ENCODE data around the gene LINGO3.

Gene LINGO3

DNA sequence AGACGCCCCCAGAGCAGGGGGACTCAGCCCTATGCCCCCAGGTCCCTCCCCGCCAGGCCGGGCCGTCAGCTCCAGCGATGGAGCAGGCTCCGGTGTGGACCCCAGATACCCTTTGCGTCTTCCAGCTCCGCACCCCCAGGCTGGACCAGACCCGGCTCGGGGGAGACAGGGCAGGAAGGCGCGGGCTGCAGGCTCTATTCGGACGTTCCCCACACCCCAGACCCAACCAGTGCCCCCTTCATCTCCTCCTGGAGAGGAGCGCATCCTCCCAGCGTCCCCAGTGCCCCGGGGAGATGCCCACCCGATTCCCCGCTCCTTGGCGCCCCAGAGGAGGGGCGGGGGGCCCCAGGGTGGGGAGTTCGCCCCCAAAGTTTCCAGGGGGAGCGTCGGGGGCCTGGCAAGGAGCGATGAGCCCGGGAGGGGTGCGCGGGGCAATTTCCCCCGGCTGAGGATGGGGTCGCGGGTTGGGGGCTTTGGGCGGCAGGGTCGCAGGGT, 389 bp downstream of the LINGO3 start:
- no peak for DNase-seq (ENCODE audit: low spot score)

DNA sequence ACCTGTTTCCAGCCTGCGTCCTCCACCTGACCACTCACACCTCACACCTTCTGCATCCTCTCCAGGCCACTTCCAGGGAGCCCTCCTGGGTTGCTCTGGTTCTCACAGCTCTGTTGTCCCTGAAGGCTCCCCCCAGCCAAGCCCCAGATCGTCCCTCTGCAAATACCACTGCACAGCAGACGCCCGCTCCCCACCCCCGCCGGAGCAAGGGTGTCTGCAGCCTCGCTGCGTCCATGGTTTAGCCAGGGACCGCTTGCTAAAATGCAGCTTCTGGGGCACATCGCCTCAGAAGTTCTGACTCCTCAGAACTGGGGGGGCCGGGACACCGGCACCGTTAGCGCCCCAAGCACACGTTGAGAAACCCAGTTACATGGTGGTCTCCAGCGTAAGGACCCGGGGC, 983 bp downstream of the LINGO3 start:
- DNase-seq (ENCODE audit: low spot score): no peak

DNA sequence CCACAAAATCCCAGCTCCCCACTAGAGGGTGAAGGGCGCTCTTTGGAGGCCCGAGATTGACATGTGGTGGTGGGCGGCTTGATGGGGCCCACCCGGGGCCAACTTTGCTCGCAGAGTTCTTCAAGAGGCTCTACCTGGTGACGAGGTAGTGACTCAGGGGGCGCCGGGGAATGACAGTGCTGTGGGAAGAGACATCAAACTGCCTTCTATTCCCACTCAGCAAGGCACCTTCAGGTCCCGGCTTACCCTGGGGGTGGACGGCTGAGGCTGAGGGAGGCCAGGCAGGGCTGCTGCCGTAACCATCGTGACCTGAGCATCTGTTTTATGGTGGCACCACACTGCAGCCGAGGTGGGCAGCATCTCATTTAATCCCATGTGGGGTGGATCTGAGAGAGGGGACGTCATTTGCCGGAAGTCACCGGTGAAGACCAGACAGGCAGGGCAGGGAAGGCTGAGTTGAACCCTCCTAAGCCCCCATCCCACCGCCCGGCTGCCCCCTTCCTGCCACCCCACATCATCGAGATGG, 1.6 kb downstream of the LINGO3 start:
- DNase-seq (ENCODE audit: low spot score): no peak

DNA sequence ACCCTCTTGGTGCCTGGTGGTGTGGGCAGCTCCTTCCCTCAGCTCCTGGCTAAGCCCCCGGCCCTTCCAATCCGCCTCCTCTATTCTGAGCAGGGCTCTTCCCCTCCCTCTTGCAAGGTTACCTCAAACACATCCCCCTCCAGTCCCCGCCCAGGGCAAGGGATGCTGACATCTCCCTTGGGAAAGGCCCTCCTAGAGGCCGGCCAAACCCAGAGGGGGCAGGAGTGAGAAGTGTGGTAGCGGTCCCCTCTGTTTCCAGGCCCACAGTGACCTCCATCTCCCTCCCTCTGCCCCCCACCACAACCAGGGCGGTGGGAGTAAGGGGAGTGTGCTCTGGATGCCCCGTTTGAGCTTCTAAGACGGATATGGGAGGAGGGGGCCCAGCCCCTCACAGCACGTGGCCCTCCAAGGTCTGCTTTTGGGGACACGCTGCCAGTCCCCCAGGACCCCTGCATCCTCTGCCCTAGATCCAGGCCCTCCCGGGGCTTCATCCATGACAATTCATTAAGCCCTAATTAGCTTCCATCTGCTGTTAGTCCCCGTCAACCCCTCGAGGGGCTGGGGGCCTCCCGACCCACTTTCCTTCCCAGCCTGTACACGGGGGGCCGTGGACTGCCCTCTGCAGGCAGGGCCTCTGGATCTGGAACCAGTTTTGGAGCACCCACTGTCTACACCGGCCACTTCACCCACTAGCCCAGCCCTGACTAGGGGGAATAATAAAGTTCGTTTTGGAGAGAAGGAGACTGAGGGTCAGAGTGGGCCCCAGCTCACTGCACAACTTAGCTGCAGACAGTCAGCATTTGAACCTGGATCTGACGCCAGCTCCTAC, 2.3 kb downstream of the LINGO3 start:
- no peak for DNase-seq (ENCODE audit: low spot score)

DNA sequence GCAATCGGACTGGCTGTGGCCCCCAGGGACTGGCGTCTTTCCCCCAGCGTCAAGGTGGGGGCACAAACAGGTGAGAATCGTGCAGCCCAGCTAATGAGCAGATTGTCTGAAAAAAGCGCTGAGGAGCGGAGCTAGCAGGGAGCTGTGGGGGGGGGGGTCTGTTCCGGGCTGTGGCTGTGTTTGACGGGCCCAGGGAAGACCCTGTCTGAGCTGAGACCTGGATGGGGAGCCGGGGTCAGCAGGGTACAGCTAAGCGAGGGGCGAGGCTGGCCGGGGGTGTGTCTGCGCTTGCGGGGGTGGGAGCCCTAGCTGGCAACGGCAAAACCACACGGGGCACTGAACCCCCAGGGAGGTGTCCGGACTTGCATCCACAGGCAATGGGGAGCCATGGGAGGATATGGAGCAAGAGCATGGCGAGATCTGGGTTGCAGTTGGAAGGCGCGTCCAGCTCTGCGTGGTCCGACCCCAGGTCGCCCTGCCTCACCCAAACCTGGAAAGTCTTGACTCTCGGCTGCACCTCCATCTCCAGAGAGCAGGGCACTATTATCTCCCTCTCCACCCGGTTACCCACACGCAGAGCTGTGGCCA, 4.6 kb downstream of the LINGO3 start:
- DNase-seq (ENCODE audit: low spot score): no peak

DNA sequence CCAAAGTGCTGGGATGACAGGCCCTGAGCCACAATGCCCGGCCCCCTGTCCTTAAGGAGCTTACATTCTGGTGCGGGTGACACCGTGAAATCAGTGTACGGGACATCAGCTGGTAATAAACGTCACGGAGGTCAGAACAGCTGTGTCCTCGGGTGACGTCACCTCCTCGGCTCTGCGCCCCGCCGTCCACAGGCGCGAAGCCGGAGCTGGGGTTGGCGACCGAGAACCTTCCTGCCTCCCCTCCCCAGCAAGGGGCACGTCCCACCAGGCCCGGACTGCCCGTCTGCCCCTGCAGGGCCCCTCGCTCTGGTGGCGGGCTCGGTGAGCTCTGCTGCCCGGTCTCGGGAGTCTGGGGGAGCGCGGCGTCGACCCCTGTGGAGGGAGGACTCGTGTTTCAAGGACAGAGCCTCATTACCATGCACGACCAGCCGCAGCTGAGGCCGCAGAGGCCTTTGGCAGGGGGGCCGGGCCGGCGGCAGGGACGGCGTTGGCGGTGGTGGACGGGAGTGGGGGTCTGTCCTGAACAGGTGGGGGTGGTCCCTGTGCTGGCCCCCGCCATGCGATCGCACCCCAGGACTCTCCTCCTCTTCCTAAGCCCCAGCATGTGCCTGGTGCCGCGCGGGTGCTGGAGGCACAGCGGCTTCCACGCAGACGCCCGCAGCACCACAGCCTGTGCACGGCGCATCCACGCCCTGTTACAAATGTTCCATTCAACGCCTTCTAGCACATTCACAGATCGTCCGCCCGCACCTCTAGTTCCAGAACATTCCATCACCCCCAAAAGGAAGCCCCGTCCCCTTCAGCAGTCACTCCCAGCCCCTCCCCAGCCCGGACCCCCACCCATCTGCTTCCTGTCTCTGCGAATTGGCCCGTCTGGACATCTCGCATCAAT, 5.4 kb downstream of the LINGO3 start:
- no peak for DNase-seq (ENCODE audit: low spot score)

DNA sequence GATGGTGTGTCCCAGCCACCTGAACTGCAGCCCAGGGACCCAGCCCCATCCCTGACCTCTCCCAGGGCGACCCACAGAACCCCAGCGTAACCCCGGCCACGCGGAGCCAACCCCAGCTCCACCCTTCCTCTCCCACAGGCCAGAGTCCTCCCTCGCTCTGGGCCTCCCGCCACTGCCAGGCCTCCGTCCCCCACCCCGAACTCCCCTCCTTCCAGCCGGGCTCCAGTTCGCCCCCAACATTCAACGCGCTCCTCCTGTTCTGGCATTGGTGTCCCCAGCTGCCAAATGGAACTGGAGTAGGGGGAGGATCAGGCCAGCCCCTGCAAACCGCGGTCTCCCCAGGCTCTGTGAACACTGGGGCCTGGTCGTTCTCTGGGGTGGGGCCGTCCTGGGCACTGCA, 7.4 kb downstream of the LINGO3 start:
- no peak for DNase-seq (ENCODE audit: low spot score)

DNA sequence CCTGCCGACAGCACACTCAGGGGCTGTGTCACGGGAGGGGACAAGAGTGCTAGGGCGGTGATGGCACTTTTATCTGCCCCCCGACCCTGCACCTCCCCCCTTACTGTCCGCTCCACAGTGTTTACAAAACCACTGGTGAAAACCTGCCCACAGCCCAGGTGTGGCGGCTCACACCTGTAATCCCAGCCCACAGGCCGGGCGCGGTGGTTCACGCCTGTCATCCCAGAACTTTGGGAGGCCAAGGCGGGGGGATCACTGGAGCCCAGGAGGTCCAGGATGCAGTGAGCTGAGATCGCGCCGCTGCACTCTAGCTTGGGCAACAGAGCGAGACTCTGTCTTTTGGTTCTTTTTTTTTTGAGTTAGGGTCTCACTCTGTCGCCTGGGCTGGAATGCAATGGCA, 11.8 kb downstream of the LINGO3 start:
- no peak for DNase-seq (ENCODE audit: low spot score)

DNA sequence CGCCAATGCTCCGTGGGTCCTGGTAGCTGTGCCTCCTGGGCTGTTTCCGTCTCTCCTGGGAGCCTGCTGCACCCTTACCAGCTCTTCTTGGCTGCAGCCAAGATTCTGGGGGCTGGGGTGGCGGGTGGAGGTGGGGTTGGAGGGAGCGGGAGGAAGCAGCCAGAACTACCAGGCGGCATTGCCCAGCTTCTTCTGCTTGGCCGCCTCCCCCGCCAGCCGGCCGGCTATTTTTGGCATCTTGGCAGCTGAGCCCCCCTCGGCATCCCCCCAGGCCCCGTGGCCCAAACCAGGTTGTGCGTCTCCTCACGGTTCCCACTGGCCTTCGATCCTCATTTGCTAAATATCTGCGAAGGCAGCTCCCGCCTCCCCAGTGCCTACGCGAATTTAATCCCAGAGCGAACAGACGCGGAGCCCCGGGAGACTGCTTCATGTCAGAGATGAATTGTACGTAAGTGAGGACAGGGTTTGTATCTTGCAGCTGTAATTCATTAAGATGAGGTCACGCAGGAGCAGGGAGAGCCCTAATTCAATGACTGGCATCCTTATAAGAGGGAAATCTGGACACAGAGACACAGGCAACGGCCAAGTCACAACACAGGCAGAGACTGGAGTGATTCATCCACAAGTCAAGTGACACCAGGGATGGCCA, 13.1 kb downstream of the LINGO3 start:
- DNase-seq (ENCODE audit: low spot score): peak; percentile 96

DNA sequence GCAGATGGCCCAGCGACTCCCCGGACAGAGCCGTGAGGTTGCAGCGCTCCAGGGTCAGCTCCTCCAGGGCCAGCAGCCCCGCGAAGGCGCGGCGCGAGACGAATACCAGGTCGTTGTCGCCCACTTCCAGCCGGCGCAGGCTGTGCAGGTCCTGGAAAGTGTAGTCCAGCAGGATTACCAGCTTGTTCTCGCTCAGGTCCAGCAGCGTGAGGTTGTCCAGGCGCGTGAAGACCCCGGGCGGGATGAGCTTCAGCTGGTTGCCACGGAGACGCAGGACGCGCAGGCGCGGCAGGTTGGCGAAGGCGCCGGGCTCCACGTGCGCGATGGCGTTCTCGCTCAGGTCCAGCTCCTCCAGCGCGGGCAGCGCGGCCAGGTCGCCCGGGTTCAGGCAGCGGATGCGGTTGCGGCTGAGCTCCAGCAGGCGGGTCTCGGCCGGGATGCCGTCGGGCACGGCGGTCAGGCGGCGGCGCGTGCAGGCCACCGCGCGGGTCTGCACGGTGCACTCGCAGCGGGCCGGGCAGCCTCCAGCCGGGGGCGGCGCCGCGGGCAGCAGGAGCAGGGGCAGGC, 16.7 kb downstream of the LINGO3 start:
- peak; percentile 64 for DNase-seq (ENCODE audit: low spot score)

DNA sequence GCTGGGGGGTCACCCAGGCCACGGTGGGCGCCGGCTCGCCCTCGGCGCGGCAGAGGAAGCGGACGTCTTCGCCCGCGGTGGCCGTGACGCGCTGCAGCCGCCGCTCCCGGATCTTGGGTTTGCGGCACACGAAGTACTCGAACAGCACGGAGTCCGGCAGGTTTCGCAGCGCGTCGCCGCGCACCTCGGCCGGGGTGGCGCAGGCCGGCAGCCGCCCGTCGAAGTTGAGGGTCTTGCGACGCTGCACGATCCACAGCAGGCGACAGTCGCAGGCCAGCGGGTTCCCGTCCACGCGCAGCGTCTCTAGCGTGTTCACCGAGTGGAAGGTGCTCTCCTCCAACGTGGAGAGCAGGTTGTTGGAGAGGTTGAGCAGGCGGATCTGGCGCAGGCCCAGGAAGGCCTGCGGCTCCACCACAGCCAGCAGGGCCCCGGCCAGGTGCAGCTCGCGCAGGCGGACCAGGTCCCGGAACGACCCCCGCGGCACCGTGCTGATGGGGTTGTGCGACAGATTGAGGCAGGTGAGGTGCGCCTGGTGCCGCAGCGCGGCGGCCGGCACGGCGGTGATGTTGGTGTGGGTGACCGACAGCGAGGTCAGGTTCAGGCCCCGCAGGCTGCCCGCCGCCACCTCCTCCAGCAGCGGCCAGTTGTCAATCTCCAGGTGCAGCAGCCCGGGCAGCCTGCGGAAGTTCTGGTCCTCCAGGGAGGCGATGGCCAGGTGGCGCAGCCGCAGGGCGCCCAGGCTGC, 17.3 kb downstream of the LINGO3 start:
- no peak for DNase-seq (ENCODE audit: low spot score)

DNA sequence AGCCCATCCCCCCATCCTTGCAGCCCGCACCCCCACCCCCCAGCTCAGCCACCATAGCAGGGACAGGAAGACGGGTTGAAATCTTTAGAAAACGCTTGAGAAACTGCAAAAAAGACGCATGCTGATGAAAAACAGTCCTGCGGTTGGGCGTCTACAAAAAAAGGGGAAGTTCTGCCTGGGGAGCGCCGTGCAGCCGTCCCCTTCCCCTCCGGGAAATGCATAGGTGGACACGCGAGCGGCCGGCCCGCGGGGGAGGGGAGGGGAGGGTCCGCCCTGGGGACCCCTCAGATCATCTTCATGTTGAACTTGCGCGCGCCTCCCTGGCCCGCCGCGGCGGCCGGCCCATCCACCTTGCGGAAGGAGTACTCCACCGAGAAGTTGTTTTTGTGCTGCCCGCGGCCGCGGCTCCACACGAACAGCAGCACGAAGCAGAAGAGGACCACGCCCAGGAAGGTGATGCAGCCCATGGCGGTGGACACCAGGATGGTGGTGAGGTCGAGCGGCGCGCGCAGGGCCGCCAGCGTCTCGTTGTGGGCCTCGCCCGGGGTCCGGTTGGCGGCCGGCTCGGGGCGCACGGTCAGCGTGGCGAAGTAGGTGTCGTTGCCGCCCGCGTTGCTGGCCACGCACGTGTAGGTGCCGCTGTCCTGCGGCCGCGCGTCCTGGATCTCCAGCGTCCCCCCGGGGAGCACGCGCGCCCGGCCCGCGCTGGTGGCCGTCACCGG, 18.1 kb downstream of the LINGO3 start:
- no peak for DNase-seq (ENCODE audit: low spot score)

DNA sequence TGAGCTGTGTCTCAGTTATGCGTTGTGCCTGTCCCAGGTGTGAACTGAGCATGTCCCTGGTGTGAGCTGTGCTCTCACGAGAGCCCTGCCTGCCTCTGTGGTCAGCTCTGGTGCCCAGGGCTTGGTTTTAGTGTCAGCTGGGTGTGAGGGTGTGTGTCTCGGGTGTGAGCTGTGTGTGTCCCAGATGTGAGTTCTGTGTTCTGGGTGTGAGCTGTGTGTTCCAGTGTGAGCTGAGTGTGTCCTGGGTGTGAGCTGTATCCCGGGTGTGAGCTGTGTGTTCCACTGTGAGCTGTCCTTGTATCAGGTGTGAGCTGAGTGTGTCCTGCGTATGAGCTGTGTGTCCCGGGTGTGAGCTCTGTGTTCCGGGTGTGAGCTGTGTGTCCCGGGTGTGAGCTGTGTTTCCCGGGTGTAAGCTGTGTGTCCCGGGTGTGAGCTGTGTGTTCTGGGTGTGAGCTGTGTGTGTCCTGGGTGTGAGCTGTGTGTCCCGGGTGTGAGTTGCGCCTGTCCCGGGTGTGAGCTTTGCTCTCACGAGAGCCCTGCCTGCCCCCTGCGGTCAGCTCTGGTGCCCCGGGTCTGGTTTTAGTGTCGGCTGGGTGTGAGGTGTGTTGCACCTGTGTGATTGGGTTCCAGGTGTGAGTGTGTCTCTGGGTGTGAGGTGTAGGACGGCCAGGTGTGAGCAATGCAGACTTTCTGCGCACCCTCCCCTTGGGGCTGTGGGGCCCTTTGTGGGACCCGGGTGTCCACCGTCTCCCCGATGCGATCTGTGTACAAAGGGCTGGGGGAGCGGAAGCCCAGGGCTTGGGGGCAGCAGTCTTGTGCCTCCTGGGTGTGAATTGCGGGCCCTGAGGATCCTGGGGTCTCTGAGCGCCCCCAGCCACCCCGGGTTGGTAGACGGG, 18.9 kb downstream of the LINGO3 start:
- DNase-seq (ENCODE audit: low spot score): no peak

DNA sequence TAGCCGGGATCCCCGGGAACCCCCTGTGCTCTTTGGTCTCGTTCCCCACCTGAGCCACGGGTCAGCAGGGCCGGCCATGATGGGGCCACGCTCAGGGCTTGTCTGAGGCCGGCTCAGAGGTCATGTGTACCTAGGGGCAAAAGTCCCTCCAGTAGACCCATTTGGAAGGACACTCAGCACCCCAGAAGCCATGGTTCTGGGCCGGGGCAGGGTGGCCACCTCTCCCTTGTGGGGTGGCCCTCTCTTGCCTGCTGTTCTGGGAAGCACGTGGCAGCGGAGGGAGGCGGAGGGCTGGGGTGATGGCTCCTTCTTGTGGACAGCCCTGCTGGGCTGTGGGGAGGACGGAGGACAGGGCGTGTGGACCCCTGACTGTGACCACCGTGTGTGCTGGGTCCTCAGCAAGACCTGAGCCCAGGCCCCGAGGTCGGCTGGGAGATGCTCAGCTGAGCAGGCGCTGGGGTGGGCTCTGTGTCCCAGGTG, 19.6 kb downstream of the LINGO3 start:
- no peak for DNase-seq (ENCODE audit: low spot score)

DNA sequence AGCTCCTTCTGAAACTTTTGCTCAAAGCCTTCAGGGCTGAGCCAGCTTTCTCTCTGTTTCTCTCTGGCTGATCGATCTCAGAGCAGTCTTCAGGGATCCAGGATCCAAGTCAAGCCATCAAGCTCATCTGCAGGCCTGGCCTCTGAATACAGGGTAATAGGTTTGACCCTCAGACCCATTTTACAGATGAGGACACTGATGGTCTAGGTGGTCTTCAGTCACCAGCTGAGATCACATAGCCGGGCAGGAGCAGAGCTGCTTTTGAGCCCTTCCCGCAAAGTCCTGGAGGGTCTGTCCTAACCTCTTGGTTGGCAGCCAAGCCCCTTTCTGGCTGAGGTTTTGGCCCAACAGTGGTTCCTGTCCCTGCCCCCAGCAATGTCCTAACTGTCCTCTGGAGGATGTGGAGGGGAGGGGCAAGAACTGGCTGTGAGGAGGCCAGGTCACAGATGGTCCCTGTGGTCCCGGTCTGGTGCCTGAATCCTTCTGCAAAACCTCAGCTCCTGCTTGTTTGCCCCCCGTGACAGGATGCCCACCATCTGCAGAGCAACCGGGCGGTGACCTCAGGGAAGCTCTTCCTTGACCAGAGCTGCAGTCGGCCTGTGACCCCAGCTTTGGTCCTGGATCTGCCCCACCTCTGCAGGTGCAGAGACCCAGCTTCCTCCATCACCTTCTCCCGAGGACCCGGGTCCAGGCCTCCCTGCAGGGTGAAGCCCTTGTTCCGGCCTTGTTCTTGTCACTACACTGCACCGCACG, 20.2 kb downstream of the LINGO3 start:
- DNase-seq (ENCODE audit: low spot score): no peak

DNA sequence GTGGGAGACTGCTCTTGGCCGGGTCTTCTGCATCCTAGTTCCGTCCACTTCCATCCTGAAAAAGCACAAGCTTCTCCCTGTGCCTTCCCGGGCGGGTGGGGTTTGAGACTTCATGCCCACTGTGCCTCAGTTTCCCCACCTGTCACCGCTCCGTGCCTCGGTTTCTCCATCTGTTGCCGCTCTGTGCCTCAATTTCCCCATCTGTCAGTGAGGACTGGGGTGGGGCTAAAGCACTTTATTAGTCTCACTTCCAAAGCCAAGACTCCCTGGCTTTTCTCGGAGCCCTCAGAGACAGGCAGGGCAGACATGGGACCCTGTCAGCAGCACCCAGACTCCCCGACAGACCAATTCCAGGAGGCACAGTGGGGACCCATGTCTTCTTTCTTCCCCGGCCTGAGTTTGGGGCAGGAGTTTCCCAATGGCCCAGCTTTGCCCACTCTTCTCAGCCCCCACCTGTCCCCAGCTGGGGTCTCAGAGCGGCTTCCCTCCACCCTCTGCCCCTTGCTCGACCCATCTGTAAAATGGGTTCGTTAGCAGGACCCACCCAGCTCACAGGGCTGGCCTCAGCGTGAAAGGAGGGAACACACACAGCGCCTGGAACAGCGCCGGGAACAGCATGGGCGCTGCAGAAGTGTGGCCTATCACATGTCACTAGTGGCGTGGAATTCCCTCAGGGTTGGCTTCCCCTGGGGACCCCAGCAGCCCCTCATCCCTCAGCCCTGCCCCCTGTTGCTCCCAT, 21.4 kb downstream of the LINGO3 start:
- no peak for DNase-seq (ENCODE audit: low spot score)

Data from SK-N-DZ (cell line).